Measurements from ENCODE around the gene STARD13.

The STARD13 gene

DNA sequence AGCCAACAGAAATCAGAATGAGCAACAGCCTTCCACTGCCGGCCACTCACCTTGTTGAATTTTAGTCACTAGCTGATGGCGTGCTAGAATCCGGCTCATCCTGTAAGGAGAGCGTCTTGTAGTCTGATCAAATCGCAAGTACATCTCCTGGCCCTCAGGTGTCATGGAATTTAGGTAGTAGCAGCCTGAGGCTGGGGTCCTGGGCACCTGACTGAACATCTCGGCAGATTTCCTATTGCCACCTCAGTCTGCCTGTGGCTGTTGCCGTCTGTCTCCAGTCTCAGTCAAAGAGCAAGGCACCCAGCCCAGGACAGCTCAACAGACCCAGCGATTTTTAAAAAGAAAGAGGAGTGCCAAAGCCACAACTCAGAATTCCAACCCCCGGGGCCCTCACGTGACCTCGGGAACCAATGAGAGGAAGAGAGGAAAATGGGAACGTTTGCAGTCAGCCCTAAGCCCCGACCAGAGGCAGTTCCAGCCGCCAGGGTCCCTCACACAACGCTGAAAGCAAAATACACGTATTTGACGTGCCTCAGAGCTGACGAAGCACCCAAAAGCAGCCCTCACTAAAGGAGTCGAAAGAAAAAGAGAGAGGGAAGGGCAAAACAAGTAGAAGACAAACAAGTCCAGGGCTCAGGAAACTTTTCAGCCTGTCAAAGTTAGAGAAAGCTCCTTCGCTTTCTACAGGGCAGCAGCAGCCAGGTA lies at the start of gene STARD13:
Gene STARD13 (minus strand): TSS at position 336 of the 705 bp plus-strand sequence. CDS start 117 bp downstream, at position 219.
- peak; percentile 95 for DNase-seq (ENCODE audit: low read depth in 2 of 2)

GRCh38 chr13:33334831-33335230 lies 49.3 kb upstream of the STARD13 start:
- no peak for DNase-seq (ENCODE audit: low read depth in 2 of 2)

GRCh38 chr13:33331962-33332361 lies 46.4 kb upstream of the STARD13 start:
- no peak for DNase-seq (ENCODE audit: low read depth in 2 of 2)

- DNase-seq (ENCODE audit: low read depth in 2 of 2), result no peak
Measured at GRCh38 chr13:33330483-33330882, 44.9 kb upstream of the STARD13 start.

DNA sequence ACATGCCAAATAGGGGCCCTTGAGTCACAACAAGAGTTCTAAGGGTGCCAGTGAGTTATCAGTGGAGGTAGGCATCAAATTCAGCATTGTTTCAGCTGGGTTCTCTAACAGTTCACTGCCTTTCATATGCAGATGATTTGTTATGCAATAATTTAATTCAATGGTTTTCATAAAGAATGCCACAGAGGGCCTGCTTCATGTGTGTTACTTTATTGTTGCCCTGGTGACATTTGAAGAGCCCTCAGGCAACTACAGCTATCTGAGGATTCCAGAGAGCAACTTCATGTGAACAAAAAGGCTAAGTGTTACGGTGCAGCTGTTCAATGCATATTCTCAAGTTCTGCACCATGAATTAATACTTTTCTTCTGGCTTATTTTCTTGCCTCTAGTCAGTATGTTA lies 43.1 kb upstream of the STARD13 start:
- DNase-seq (ENCODE audit: low read depth in 2 of 2), result no peak

DNA sequence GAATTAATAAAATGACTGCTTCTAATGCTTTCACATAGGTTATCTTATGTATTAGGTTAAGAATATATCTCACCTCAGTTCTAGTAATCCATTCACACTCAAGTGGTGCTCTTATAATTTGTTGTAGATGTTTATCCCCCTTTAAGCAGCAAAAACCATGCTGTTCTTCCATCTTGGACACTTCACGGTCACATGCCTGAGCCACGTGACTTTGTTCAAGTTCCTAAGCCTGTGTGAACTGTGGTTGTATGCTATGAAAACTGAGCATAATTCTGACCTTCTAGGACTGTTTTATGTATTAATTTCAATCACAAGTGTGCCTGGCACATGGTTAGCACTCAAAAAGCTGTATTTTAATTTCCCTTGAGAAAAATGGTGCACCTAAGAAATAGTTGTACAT lies 41.2 kb upstream of the STARD13 start:
- DNase-seq (ENCODE audit: low read depth in 2 of 2), result no peak

GRCh38 chr13:33326246-33326645 lies 40.7 kb upstream of the STARD13 start:
- DNase-seq (ENCODE audit: low read depth in 2 of 2), result no peak

GRCh38 chr13:33323801-33324510 lies 38.4 kb upstream of the STARD13 start:
- no peak for DNase-seq (ENCODE audit: low read depth in 2 of 2)

- DNase-seq (ENCODE audit: low read depth in 2 of 2), result no peak
Measured at GRCh38 chr13:33322965-33323668, 37.6 kb upstream of the STARD13 start.

GRCh38 chr13:33322543-33322809 lies 36.9 kb upstream of the STARD13 start:
- peak; percentile 34 to 39 for DNase-seq (ENCODE audit: low read depth in 2 of 2)

DNA sequence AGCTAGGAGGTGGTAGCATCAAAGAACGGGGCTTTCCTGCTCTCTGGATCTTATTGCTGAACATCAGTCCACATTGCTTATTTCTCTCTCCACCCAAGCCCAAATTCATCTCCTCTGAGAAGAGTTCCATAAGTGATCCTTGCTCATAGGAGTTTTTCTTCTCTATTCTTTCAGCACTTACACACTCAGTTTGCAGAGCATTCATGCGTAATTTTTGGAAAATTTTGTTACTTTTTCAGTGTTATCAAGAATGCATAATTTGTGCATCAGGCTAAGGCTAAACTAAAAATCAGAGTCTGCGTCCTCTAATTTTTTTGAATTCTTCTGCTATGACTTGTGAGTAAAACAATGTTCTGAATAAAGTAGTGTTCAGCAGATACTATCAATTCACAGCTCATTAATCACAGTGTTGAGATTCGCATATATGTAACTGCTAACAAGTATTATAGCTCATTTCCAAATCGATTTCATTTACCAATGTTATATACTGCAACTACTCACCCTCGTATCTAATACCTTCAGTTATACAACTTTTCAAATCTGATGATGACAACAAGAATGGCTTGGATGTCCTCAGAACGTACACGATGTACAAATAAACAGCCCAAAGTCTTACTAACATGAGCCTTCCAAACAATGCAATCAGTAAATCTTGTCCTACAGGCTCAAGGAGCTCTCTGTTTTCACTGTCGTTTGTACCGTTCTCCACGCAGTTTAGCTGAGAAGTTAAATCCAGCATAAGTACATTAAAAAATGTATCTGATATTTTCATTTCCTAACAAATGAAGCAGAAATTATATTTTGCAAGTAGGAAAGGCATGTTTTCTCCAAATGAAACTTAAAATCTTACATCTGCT lies 36.4 kb upstream of the STARD13 start:
- no peak for DNase-seq (ENCODE audit: low read depth in 2 of 2)

- DNase-seq (ENCODE audit: low read depth in 2 of 2), result no peak
Measured at GRCh38 chr13:33319859-33320258, 34.3 kb upstream of the STARD13 start.

DNA sequence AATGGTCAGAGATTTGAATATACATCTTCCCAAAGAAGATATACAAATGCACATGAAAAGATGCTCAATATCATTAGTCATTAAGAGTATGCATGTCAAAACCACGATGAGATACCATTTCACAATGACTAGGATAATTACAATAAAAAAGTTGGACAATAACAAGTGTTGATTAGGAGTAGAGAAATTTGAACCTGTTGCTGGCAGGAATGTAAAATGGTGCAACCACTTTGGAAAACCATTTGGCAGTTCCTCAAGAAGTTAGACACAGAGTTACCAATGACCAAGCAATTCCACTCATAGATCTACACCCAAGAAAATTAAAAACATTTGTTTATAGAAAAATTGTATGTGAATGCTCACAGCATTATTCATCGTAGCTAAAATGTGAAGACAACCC lies 33.2 kb upstream of the STARD13 start:
- DNase-seq (ENCODE audit: low read depth in 2 of 2), result no peak

DNA sequence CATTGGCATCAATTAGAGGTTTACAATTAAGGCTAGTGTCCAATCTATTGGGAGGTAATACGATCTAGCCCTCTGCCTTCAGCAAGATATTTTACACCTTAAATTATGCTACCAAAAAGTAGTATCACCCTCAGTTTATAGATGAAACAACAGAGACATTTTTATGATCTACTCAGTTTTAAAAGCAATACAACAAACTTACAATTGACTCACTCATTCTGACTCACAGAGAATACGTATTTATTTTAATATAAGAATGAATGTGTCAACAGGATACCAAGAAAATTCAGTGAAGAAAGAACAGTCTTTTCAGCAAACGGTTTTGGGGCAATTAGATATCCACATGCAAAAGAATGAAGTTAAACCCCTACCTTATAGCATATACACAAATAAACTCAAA lies 32.5 kb upstream of the STARD13 start:
- DNase-seq (ENCODE audit: low read depth in 2 of 2), result no peak

DNA sequence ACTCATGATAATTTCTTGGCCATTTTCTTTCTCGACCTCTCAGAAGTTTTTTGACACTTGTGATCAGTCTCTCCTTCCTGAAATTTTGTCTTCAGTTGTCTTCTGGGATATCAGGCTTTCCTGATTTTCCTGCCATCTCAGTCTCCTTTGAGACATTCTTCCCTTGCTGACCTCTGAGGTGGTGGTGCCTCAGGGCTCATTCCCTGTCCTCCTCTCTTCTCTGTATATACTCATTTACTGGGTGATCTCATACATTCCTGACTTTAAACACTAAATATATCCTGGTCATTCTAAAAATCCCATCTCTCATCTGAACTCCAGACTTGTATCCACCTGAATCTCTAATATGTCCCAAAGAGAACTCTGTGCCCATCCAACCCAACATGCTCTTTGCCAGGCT lies 31.3 kb upstream of the STARD13 start:
- DNase-seq (ENCODE audit: low read depth in 2 of 2), result no peak

DNA sequence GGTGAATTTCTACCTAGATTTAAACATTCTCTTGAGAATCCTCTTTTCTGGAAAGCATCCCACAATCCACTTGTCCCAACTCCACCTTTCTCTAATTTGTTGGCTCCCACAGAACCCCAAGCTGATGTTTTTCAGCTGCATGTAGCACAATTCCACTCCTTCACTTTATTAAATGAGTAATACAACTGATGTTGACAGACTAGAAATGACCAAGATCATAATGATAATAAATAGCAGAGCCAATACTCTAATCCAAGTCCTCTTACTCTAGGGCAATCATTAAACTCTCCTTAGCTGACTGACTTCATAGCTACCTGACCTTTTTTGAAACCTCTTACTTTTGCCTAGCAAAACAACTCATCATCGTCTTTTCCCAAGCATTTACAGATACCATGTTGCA lies 27.9 kb upstream of the STARD13 start:
- DNase-seq (ENCODE audit: low read depth in 2 of 2), result no peak

- DNase-seq (ENCODE audit: low read depth in 2 of 2), result no peak
Measured at GRCh38 chr13:33312861-33313212, 27.3 kb upstream of the STARD13 start.

DNA sequence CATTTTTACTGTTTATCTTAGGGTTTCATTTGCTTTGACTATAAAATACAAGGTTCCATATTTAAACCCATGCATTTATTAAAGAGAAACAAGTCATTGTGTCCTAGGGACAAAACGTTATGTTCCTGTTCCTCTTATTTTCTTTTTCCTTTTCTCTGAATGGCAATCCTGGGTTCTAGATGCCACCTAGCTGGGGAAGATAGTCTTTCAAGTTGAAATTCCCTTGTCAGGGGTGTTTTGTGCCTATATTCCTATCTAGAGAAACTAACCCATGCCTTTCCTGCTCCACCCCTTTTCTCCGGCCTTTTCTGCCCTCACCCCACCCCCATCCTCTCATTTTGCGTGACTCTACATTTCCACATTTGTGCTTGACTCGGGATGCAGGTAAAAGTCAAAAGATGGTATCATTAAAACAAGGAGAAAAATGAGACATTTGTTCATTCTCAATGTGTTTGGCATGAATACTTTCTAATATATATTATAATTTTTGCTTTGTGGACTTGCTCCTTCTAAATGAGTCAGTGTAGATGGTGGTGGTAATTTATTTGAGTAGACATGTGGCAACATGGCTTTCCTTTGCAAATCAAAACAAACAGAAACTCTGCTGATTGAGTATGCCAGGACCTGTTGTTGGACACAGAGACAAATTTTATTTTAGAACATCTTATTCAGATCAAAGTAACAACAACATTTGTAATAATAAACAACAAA lies 26.8 kb upstream of the STARD13 start:
- no peak for DNase-seq (ENCODE audit: low read depth in 2 of 2)

- no peak for DNase-seq (ENCODE audit: low read depth in 2 of 2)
Measured at GRCh38 chr13:33311040-33311439, 25.5 kb upstream of the STARD13 start.

- DNase-seq (ENCODE audit: low read depth in 2 of 2), result no peak
Measured at GRCh38 chr13:33310245-33311038, 24.9 kb upstream of the STARD13 start.

GRCh38 chr13:33308863-33309262 lies 23.3 kb upstream of the STARD13 start:
- no peak for DNase-seq (ENCODE audit: low read depth in 2 of 2)
